Type B pancreatic cell (in vitro differentiated cells): ENCODE data around the gene IL1RL1. TPM values are rescaled to one million over a fixed set of nuclear protein-coding genes. Genes with fewer than 3 reads are reported as not detected.

Source experiments
- DNase-seq: peaks from one replicate; pipeline ENCODE4 v3.0.0; 2021; ENCODE audit warnings: mixed read lengths; ENCODE audit not compliant: unreplicated experiment; ENCODE audit errors: extremely low spot score
- H3K27ac Mint-ChIP-seq: 2 replicates; pipeline ENCODE4 v1.8.0; 2021; ENCODE audit warnings: mild to moderate bottlenecking, mixed read lengths
- H3K27me3 Mint-ChIP-seq: 2 replicates; pipeline ENCODE4 v1.8.0; 2021; ENCODE audit warnings: mixed read lengths
- H3K36me3 Mint-ChIP-seq: 2 replicates; pipeline ENCODE4 v1.8.0; 2021; ENCODE audit warnings: mixed read lengths
- H3K4me1 Mint-ChIP-seq: one replicate; pipeline ENCODE4 v1.8.0; 2021; ENCODE audit warnings: mixed read lengths; ENCODE audit not compliant: unreplicated experiment
- H3K4me3 Mint-ChIP-seq: 2 replicates; pipeline ENCODE4 v1.8.0; 2021; ENCODE audit warnings: mild to moderate bottlenecking, mixed read lengths
- H3K9me3 Mint-ChIP-seq: 2 replicates; pipeline ENCODE4 v1.8.0; 2021; ENCODE audit warnings: mixed read lengths
- CTCF ChIP-seq: fragments of 200-600 bp; sonication (generic); conservative IDR thresholded peaks from 2 replicates; pipeline ENCODE4 v1.5.0; 2021; ENCODE audit warnings: antibody characterized with exemption, mild to moderate bottlenecking
- total RNA-seq: library from RNA; stranded (reverse); gene quantifications from 2 replicates; pipeline ENCODE4 v1.2.1, GENCODE V29; 2021; ENCODE audit warnings: low replicate concordance

IL1RL1 gene
- total RNA-seq, 1 donor from 2014 or later: not detected

GRCh38 chr2:102277202-102277700 is 34.1 kb upstream of the IL1RL1 start:
- no peaks in the 10 kb centered on the region for H3K36me3 Mint-ChIP-seq
- no peak overlapping the region for H3K27ac Mint-ChIP-seq
- no peak for DNase-seq
- TF ChIP-seq CTCF: no peak
- no peaks in the 10 kb centered on the region for H3K4me1 Mint-ChIP-seq
- peaks cover 10% of the 10 kb centered on the region for H3K27me3 Mint-ChIP-seq
- H3K4me3 Mint-ChIP-seq: no peak overlapping the region
- H3K9me3 Mint-ChIP-seq: peaks cover 5% of the 10 kb centered on the region

- no peak for TF ChIP-seq CTCF
- Mint-ChIP-seq H3K4me3 (no peak overlapping the region), H3K27ac (no peak overlapping the region), H3K9me3 (peaks cover 5% of the 10 kb centered on the region), H3K36me3 (no peaks in the 10 kb centered on the region), H3K4me1 (no peaks in the 10 kb centered on the region), H3K27me3 (peaks cover 10% of the 10 kb centered on the region)
- no peak for DNase-seq
Measured at GRCh38 chr2:102278720-102279390, 32.5 kb upstream of the IL1RL1 start.

- TF ChIP-seq CTCF: no peak
- peaks cover 10% of the 10 kb centered on the region for H3K27me3 Mint-ChIP-seq
- peaks cover 5% of the 10 kb centered on the region for H3K9me3 Mint-ChIP-seq
- H3K4me3 Mint-ChIP-seq: no peak overlapping the region
- no peaks in the 10 kb centered on the region for H3K36me3 Mint-ChIP-seq
- no peak for DNase-seq
- no peaks in the 10 kb centered on the region for H3K4me1 Mint-ChIP-seq
- H3K27ac Mint-ChIP-seq: no peak overlapping the region
Measured at GRCh38 chr2:102279391-102279735, 32.0 kb upstream of the IL1RL1 start.

GRCh38 chr2:102282678-102283091 is 28.7 kb upstream of the IL1RL1 start:
- Mint-ChIP-seq H3K27ac (no peak overlapping the region), H3K36me3 (no peaks in the 10 kb centered on the region), H3K27me3 (no peaks in the 10 kb centered on the region), H3K4me1 (no peaks in the 10 kb centered on the region), H3K9me3 (no peaks in the 10 kb centered on the region), H3K4me3 (no peak overlapping the region)
- DNase-seq: no peak
- TF ChIP-seq CTCF: no peak

- H3K4me3 Mint-ChIP-seq: no peak overlapping the region
- TF ChIP-seq CTCF: no peak
- H3K27ac Mint-ChIP-seq: no peak overlapping the region
- H3K4me1 Mint-ChIP-seq: no peaks in the 10 kb centered on the region
- H3K36me3 Mint-ChIP-seq: no peaks in the 10 kb centered on the region
- no peaks in the 10 kb centered on the region for H3K27me3 Mint-ChIP-seq
- DNase-seq: no peak
- no peaks in the 10 kb centered on the region for H3K9me3 Mint-ChIP-seq
Measured at GRCh38 chr2:102283996-102284395, 27.4 kb upstream of the IL1RL1 start.
